Measurements from ENCODE around the gene SPATA21. TPM values are rescaled to one million over a fixed set of nuclear protein-coding genes. Genes with fewer than 3 reads are reported as not detected.

The SPATA21 gene
- total and polyA plus RNA-seq, 4 donors, result 0.08 to 0.42 TPM; not detected in 2

GRCh38 chr1:16464917-16465625 is 27.8 kb upstream of the SPATA21 start:
- no peak overlapping the region for H3K27ac ChIP-seq (ENCODE audit: low read depth in 1 of 2, low read length in 2 of 2)

GRCh38 chr1:16462773-16463330 is 25.6 kb upstream of the SPATA21 start:
- peaks cover 4 to 27% (median 17%) of the 10 kb centered on the region in 4 donors for H3K36me3 ChIP-seq (ENCODE audit: control insufficient read depth in 4 of 4, insufficient read depth in 3 of 4, low read depth in 1 of 4, low read length in 3 of 4)
- H3K4me1 ChIP-seq (ENCODE audit: control insufficient read depth in 4 of 4, insufficient read depth in 4 of 4, low read length in 3 of 4), result no peaks in the 10 kb centered on the region
- TF ChIP-seq EGR1 (IDR thresholded peaks at IDR 0.05; ENCODE audit: low read depth in 2 of 2) (no peak), TAF1 (conservative IDR thresholded peaks at IDR 0.05) (no peak), RAD21 (IDR thresholded peaks at IDR 0.05) (no peak), GABPA (IDR thresholded peaks at IDR 0.05 in 1 of 2, conservative IDR thresholded peaks at IDR 0.05 in 1 of 2) (no peak), ATF3 (IDR thresholded peaks at IDR 0.05) (no peak), SP1 (IDR thresholded peaks at IDR 0.05) (no peak), YY1 (IDR thresholded peaks at IDR 0.05) (no peak), JUND (IDR thresholded peaks at IDR 0.05) (no peak), NR2F2 (IDR thresholded peaks at IDR 0.05) (no peak), CTCF (IDR thresholded peaks at IDR 0.05; ENCODE audit: low read depth, low read length, missing input control) (no peak), RXRA (IDR thresholded peaks at IDR 0.05) (no peak)
- no peak overlapping the region for H3K9ac ChIP-seq (ENCODE audit: low read depth in 1 of 2, low read length in 2 of 2)
- H3K27ac ChIP-seq (ENCODE audit: low read depth in 1 of 2, low read length in 2 of 2), result no peak overlapping the region
- DNase-seq (ENCODE audit: low spot score), result no peak
- WGBS, result 95% methylated on average over 7 of the region's 7 CpGs
- no peak overlapping the region for H3K4me3 ChIP-seq (ENCODE audit: low read depth in 1 of 3, low read length in 3 of 3)
- no peaks in the 10 kb centered on the region for H3K27me3 ChIP-seq (ENCODE audit: control insufficient read depth in 4 of 4, insufficient read depth in 4 of 4, low read length in 3 of 4)
- H3K9me3 ChIP-seq (ENCODE audit: control insufficient read depth in 4 of 4, low read length in 3 of 4), result no peaks in the 10 kb centered on the region

More at GRCh38 chr1:16464917-16465625, 27.8 kb upstream of the SPATA21 start:
- Histone ChIP-seq H3K9ac (ENCODE audit: low read depth in 1 of 2, low read length in 2 of 2) (no peak overlapping the region), H3K4me3 (ENCODE audit: low read depth in 1 of 3, low read length in 3 of 3) (no peak overlapping the region), H3K9me3 (ENCODE audit: control insufficient read depth in 4 of 4, low read length in 3 of 4) (no peaks in the 10 kb centered on the region), H3K27me3 (ENCODE audit: control insufficient read depth in 4 of 4, insufficient read depth in 4 of 4, low read length in 3 of 4) (no peaks in the 10 kb centered on the region), H3K4me1 (ENCODE audit: control insufficient read depth in 4 of 4, insufficient read depth in 4 of 4, low read length in 3 of 4) (no peaks in the 10 kb centered on the region), H3K36me3 (ENCODE audit: control insufficient read depth in 4 of 4, insufficient read depth in 3 of 4, low read depth in 1 of 4, low read length in 3 of 4) (peaks cover 0 to 16% (median 2%) of the 10 kb centered on the region in 4 donors)
- 95% methylated on average over 21 of the region's 21 CpGs for WGBS
- no peak for DNase-seq (ENCODE audit: low spot score)
- TF ChIP-seq HNF4A (conservative IDR thresholded peaks at IDR 0.05) (no peak), RXRA (IDR thresholded peaks at IDR 0.05) (no peak), YY1 (IDR thresholded peaks at IDR 0.05) (no peak), GABPA (IDR thresholded peaks at IDR 0.05 in 1 of 2, conservative IDR thresholded peaks at IDR 0.05 in 1 of 2) (no peak), HNF4G (IDR thresholded peaks at IDR 0.05) (no peak), SP1 (IDR thresholded peaks at IDR 0.05) (no peak), MAX (IDR thresholded peaks at IDR 0.05) (no peak), JUND (IDR thresholded peaks at IDR 0.05) (no peak), ZBTB33 (IDR thresholded peaks at IDR 0.05) (no peak), FOXA2 (IDR thresholded peaks at IDR 0.05) (no peak), EGR1 (IDR thresholded peaks at IDR 0.05; ENCODE audit: low read depth in 2 of 2) (no peak), CTCF (IDR thresholded peaks at IDR 0.05; ENCODE audit: low read depth, low read length, missing input control) (no peak), RAD21 (IDR thresholded peaks at IDR 0.05) (no peak), ATF3 (IDR thresholded peaks at IDR 0.05) (no peak), NR2F2 (IDR thresholded peaks at IDR 0.05) (no peak), TAF1 (conservative IDR thresholded peaks at IDR 0.05) (no peak)
